HEK293T (cell line): ENCODE measurements around the gene RMND5B.

ENCODE experiments used
- ARNT ChIP-seq: fragments of 450-650 bp; IDR thresholded peaks from 2 replicates; pipeline ENCODE4 v1.6.1; 2017; ENCODE audit warnings: mild to moderate bottlenecking
- HDGF ChIP-seq: fragments of 450-650 bp; IDR thresholded peaks from 2 replicates; pipeline ENCODE4 v1.6.1; 2017; ENCODE audit warnings: antibody characterized with exemption, borderline replicate concordance
- NFRKB ChIP-seq: fragments of 450-650 bp; IDR thresholded peaks from 2 replicates; pipeline ENCODE4 v1.6.1; 2016; ENCODE audit warnings: mild to moderate bottlenecking, moderate library complexity
- SP1 ChIP-seq: fragments of 450-650 bp; IDR thresholded peaks from 2 replicates; pipeline ENCODE4 v1.6.1; 2017
- SUZ12 ChIP-seq: fragments of 450-650 bp; IDR thresholded peaks from 2 replicates; pipeline ENCODE4 v1.6.1; 2016; ENCODE audit warnings: mild to moderate bottlenecking
- TF ChIP-seq, protein P1 (sequence below): fragments of 450-650 bp; IDR thresholded peaks from 2 replicates; pipeline ENCODE4 v1.6.1; 2016

DNA sequence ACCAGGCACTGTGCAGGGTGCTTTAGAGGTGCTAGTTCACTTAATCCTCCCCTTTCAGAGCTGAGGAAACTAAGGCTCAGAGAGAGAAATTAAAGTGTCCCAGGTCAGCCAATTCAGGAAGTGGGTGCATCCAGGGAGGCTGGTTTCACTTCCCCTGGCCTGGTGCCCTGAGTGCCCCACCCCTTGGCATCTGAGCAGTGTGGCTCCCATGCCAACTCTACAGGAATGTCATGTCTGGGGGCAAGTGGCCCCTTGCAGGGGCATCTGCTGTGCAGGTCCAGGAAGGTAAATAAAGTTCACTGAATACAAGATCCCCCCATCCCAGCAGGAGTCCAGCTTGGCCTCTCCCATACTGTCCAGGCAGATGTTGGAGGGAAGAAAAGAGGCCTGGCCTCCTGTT, 21.8 kb upstream of the RMND5B start:
- no peak for TF ChIP-seq ARNT
- TF ChIP-seq, protein P1, sequence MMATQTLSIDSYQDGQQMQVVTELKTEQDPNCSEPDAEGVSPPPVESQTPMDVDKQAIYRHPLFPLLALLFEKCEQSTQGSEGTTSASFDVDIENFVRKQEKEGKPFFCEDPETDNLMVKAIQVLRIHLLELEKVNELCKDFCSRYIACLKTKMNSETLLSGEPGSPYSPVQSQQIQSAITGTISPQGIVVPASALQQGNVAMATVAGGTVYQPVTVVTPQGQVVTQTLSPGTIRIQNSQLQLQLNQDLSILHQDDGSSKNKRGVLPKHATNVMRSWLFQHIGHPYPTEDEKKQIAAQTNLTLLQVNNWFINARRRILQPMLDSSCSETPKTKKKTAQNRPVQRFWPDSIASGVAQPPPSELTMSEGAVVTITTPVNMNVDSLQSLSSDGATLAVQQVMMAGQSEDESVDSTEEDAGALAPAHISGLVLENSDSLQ: no peak
- no peak for TF ChIP-seq SP1
- no peak for TF ChIP-seq NFRKB
- TF ChIP-seq SUZ12: no peak
- TF ChIP-seq HDGF: no peak
